Sigmoid colon (tissue), 4 donors: ENCODE measurements around the gene RCSD1.

Experiments used
- EP300 ChIP-seq, 4 donors: sonication (generic); formaldehyde crosslinking; IDR thresholded peaks; one replicate each; pipeline ENCODE4 v1.6.1; 2017; ENCODE audit warnings: antibody characterized with exemption in 4 of 4
- POLR2A ChIP-seq, 2 donors: fragments of 450-650 bp; IDR thresholded peaks; one replicate each; pipeline ENCODE4 v1.6.1; 2016; ENCODE audit warnings: antibody characterized with exemption in 2 of 2, mild to moderate bottlenecking in 2 of 2, moderate library complexity in 2 of 2
- POLR2AphosphoS5 ChIP-seq, 4 donors: sonication (generic); formaldehyde crosslinking; IDR thresholded peaks; one replicate each; pipeline ENCODE4 v1.6.1; 2017; ENCODE audit warnings: antibody characterized with exemption in 4 of 4
- TF ChIP-seq, protein P1 (sequence below), 4 experiments: fragments of 450-650 bp in 3 of 4; fragments of 200-600 bp in 1 of 4; IDR thresholded peaks; one replicate each; pipeline ENCODE4 v1.5.1; 2016 to 2019; ENCODE audit warnings: antibody characterized with exemption in 4 of 4, mild to moderate bottlenecking in 3 of 4, moderate library complexity in 2 of 4

DNA sequence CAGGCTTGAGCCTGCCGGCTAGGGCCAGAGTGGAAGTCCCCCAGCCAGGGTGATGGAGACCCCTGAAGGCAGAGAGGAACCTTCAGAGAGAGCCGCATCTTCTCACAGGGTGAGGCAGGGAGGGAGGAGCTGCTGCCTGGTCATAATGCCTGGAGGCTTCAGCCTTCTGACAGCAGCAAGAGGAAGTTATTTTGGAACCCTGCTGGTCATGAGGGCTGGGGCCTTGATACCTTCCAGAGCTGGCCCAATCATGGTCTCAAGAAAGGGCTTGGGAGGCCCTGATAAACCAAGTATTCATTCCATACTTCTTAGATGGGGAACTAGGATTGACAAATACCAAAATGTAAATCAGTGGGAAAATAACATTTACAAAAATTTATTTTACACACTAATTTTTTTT lies 65.1 kb downstream of the RCSD1 start:
- TF ChIP-seq, protein P1, sequence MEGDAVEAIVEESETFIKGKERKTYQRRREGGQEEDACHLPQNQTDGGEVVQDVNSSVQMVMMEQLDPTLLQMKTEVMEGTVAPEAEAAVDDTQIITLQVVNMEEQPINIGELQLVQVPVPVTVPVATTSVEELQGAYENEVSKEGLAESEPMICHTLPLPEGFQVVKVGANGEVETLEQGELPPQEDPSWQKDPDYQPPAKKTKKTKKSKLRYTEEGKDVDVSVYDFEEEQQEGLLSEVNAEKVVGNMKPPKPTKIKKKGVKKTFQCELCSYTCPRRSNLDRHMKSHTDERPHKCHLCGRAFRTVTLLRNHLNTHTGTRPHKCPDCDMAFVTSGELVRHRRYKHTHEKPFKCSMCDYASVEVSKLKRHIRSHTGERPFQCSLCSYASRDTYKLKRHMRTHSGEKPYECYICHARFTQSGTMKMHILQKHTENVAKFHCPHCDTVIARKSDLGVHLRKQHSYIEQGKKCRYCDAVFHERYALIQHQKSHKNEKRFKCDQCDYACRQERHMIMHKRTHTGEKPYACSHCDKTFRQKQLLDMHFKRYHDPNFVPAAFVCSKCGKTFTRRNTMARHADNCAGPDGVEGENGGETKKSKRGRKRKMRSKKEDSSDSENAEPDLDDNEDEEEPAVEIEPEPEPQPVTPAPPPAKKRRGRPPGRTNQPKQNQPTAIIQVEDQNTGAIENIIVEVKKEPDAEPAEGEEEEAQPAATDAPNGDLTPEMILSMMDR (IDR thresholded peaks at IDR 0.05): no peak
- TF ChIP-seq POLR2A (IDR thresholded peaks at IDR 0.05) (no peak), POLR2AphosphoS5 (IDR thresholded peaks at IDR 0.05) (no peak), EP300 (IDR thresholded peaks at IDR 0.05) (no peak)
